ENCODE results near the gene BORCS6. TPM values are rescaled to one million over a fixed set of nuclear protein-coding genes. Genes with fewer than 3 reads are reported as not detected.

The BORCS6 gene
- total and polyA plus RNA-seq, 2 of the 13 experiments (the other 11 are each of a cell fraction or from before 2014, with no cell fraction given) = 2.0 to 5.1 TPM

DNA sequence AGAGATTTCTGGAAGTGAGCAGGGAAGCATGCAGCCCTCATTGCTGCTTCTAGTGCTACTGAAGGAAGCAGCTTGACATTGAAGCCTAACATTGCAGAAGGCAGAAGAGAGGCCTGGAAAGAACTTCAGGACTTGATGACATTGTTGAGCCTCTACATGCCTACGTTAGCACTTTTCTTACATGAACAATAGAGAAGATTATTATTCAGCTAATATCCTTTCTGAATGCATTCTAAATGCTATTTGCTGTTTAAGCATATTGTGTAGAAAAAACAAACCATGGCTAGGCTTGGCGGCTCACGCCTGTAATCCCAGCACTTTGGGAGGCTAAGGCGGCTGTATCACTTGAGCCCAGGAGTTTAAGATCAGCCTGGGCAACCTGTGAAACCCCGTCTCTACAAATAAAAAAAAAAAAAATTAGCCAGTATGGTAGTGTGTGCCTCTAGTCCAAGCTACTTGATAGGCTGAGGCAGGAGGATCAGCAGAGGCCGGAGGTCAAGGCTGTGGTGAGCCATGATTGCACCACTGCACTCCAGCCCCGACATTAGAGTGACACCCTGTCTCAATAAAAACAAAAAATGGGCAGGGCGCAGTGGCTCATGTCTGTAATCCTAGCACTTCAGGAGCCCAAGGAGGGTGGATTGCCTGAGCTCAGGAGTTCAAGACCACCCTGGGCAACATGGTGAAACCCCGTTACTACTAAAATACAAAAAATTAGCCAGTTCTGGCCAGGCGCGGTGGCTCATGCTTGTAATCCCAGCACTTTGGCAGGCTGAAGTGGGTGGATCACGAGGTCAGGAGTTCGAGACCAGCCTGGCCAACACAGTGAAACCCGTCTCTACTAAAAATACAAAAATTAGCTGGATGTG lies 22.6 kb upstream of the BORCS6 start (continued):
- TF ChIP-seq JDP2 (CRISPR knock-in tag; IDR thresholded peaks at IDR 0.05; ENCODE audit: borderline replicate concordance) (no peak), THAP11 (CRISPR knock-in tag; IDR thresholded peaks at IDR 0.05) (peak; percentile 63), EP300 (IDR thresholded peaks at IDR 0.05; ENCODE audit: low read depth in 2 of 2, low read length in 2 of 2) (peak in 1 of 2 experiments; percentile 59; a peak in 2 of 4 replicates), EP300 (CRISPR knock-in tag; IDR thresholded peaks at IDR 0.05; ENCODE audit: borderline replicate concordance) (no peak; the same call in 1 of the 2 replicates), ZFAT (CRISPR knock-in tag; conservative IDR thresholded peaks at IDR 0.05) (no peak), HHEX (CRISPR knock-in tag; IDR thresholded peaks at IDR 0.05) (peak; percentile 5; the same call in 1 of the 2 replicates), ZNF567 (CRISPR knock-in tag; IDR thresholded peaks at IDR 0.05; ENCODE audit: borderline replicate concordance) (no peak), FOXA3 (CRISPR knock-in tag; IDR thresholded peaks at IDR 0.05) (peak; percentile 40; the same call in 1 of the 2 replicates), MBD4 (IDR thresholded peaks at IDR 0.05; ENCODE audit: borderline replicate concordance, low read length) (no peak), MAF1 (CRISPR knock-in tag; IDR thresholded peaks at IDR 0.05; ENCODE audit: borderline replicate concordance) (no peak), CC2D1A (CRISPR knock-in tag; IDR thresholded peaks at IDR 0.05) (no peak), YY1 (IDR thresholded peaks at IDR 0.05; ENCODE audit: insufficient read depth, insufficient replicate concordance, low read depth, low read length) (peak; percentile 52), ZNF432 (CRISPR knock-in tag; IDR thresholded peaks at IDR 0.05; ENCODE audit: borderline replicate concordance) (no peak), ZNF10 (CRISPR knock-in tag; IDR thresholded peaks at IDR 0.05; ENCODE audit: borderline replicate concordance, low read depth) (no peak), ZNF235 (CRISPR knock-in tag; IDR thresholded peaks at IDR 0.05; ENCODE audit: borderline replicate concordance) (no peak), CBFB (CRISPR knock-in tag; IDR thresholded peaks at IDR 0.05) (0 out of 2 replicates have a peak, but pooled peaks have one; percentile 71)
- TF ChIP-seq, protein P1, sequence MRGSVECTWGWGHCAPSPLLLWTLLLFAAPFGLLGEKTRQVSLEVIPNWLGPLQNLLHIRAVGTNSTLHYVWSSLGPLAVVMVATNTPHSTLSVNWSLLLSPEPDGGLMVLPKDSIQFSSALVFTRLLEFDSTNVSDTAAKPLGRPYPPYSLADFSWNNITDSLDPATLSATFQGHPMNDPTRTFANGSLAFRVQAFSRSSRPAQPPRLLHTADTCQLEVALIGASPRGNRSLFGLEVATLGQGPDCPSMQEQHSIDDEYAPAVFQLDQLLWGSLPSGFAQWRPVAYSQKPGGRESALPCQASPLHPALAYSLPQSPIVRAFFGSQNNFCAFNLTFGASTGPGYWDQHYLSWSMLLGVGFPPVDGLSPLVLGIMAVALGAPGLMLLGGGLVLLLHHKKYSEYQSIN (CRISPR knock-in tag; IDR thresholded peaks at IDR 0.05; ENCODE audit: borderline replicate concordance) = no peak
- TF ChIP-seq, protein P2, sequence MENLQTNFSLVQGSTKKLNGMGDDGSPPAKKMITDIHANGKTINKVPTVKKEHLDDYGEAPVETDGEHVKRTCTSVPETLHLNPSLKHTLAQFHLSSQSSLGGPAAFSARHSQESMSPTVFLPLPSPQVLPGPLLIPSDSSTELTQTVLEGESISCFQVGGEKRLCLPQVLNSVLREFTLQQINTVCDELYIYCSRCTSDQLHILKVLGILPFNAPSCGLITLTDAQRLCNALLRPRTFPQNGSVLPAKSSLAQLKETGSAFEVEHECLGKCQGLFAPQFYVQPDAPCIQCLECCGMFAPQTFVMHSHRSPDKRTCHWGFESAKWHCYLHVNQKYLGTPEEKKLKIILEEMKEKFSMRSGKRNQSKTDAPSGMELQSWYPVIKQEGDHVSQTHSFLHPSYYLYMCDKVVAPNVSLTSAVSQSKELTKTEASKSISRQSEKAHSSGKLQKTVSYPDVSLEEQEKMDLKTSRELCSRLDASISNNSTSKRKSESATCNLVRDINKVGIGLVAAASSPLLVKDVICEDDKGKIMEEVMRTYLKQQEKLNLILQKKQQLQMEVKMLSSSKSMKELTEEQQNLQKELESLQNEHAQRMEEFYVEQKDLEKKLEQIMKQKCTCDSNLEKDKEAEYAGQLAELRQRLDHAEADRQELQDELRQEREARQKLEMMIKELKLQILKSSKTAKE (CRISPR knock-in tag; IDR thresholded peaks at IDR 0.05; ENCODE audit: borderline replicate concordance) = no peak; the same call in 1 of the 2 replicates
- TF ChIP-seq, protein P3, sequence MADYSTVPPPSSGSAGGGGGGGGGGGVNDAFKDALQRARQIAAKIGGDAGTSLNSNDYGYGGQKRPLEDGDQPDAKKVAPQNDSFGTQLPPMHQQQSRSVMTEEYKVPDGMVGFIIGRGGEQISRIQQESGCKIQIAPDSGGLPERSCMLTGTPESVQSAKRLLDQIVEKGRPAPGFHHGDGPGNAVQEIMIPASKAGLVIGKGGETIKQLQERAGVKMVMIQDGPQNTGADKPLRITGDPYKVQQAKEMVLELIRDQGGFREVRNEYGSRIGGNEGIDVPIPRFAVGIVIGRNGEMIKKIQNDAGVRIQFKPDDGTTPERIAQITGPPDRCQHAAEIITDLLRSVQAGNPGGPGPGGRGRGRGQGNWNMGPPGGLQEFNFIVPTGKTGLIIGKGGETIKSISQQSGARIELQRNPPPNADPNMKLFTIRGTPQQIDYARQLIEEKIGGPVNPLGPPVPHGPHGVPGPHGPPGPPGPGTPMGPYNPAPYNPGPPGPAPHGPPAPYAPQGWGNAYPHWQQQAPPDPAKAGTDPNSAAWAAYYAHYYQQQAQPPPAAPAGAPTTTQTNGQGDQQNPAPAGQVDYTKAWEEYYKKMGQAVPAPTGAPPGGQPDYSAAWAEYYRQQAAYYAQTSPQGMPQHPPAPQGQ (CRISPR knock-in tag; IDR thresholded peaks at IDR 0.05; ENCODE audit: borderline replicate concordance) = no peak

Data from HepG2 (cell line).